Breast epithelium (tissue), 4 donors: Measurements from ENCODE around the gene CARHSP1. TPM values are rescaled to one million over a fixed set of nuclear protein-coding genes. Genes with fewer than 3 reads are reported as not detected.

ENCODE experiments used
- DNase-seq, 2 donors: peaks; one replicate each; pipeline ENCODE4 v3.0.0-alpha.2; 2019; ENCODE audit warnings: low spot score in 2 of 2
- H3K27ac ChIP-seq, 2 donors: fragments of 200-600 bp; sonication (generic) in 1 of 2; one replicate each; pipeline ENCODE4 v1.5.1; 2016 to 2019; ENCODE audit warnings: mild to moderate bottlenecking in 1 of 2
- H3K27me3 ChIP-seq, 2 donors: fragments of 200-600 bp; sonication (generic) in 1 of 2; one replicate each; pipeline versions ENCODE4 v1.5.1 to v1.6.0; 2017 to 2019; ENCODE audit warnings: control low read depth in 1 of 2, mild to moderate bottlenecking in 1 of 2
- H3K36me3 ChIP-seq: fragments of 200-600 bp; one replicate; pipeline ENCODE4 v1.5.1; 2019
- H3K4me1 ChIP-seq, 2 donors: fragments of 200-600 bp; sonication (generic); one replicate each; pipeline ENCODE4 v1.5.1; 2016 to 2019; ENCODE audit warnings: control low read depth in 1 of 2
- H3K4me3 ChIP-seq, 3 donors: fragments of 200-600 bp; sonication (generic); 1 replicate in 2 of 3; 2 replicates in 1 of 3; pipeline ENCODE4 v1.5.1; 2016 to 2019; ENCODE audit warnings: mild to moderate bottlenecking in 3 of 3, moderate library complexity in 2 of 3
- H3K9me3 ChIP-seq, 2 donors: fragments of 200-600 bp; sonication (generic) in 1 of 2; one replicate each; pipeline ENCODE4 v1.5.1; 2016 to 2019; ENCODE audit warnings: control low read depth in 1 of 2
- POLR2A ChIP-seq: fragments of 450-650 bp; IDR thresholded peaks from one replicate; pipeline ENCODE4 v1.6.1; 2016; ENCODE audit warnings: antibody characterized with exemption, mild to moderate bottlenecking, moderate library complexity
- POLR2AphosphoS5 ChIP-seq, 3 donors: sonication (generic); formaldehyde crosslinking; IDR thresholded peaks; one replicate each; pipeline ENCODE4 v1.6.1; 2017; ENCODE audit warnings: antibody characterized with exemption in 3 of 3
- intact Hi-C: fragments of 100-400 bp; cut with DNase I; formaldehyde crosslinking; loops from one replicate; pipeline ENCODE4 v1.15.1; 2023; ENCODE audit warnings: low total_unique reads
- total RNA-seq, 3 donors: library from RNA; depleted of rRNA; stranded (reverse); fragments of >200 nt; gene quantifications; one replicate each; pipeline ENCODE4 v1.1.0, GENCODE V29; 2016
- TF ChIP-seq, protein P1 (sequence below), 3 donors: fragments of 450-650 bp; IDR thresholded peaks; one replicate each; pipeline ENCODE4 v1.5.1; 2016 to 2017; ENCODE audit warnings: antibody characterized with exemption in 3 of 3, mild to moderate bottlenecking in 3 of 3, moderate library complexity in 3 of 3

The CARHSP1 gene
- total RNA-seq, 3 donors from 2014 or later: 58.6 to 126 (median 83.9) TPM

DNA sequence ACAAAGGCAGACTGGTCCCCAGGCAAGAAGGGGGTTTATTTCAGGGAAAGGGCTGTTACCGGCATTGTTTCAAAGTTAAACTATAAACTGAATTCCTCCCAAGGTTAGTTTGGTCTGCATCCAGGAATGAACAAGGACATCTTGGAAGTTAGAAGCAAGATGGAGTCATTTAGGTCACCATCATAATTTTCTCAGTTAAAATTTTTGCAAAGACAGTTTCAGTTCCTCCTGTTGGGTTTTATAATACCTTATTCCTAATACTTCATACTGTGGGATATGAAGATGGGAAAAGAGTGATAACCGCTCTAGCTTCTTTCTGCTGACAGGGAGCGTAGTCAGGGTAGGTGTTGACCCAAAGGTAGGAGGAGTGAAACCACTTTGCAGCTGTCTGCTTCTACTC, 46.4 kb downstream of the CARHSP1 start:
- Histone ChIP-seq H3K4me3 (no peak overlapping the region), H3K27me3 (no peaks in the 10 kb centered on the region), H3K4me1 (no peaks in the 10 kb centered on the region), H3K27ac (no peak overlapping the region), H3K9me3 (no peaks in the 10 kb centered on the region), H3K36me3 (no peaks in the 10 kb centered on the region)
- TF ChIP-seq POLR2AphosphoS5 (IDR thresholded peaks at IDR 0.05): no peak
- intact Hi-C loops: no loop called here
- DNase-seq: no peak

DNA sequence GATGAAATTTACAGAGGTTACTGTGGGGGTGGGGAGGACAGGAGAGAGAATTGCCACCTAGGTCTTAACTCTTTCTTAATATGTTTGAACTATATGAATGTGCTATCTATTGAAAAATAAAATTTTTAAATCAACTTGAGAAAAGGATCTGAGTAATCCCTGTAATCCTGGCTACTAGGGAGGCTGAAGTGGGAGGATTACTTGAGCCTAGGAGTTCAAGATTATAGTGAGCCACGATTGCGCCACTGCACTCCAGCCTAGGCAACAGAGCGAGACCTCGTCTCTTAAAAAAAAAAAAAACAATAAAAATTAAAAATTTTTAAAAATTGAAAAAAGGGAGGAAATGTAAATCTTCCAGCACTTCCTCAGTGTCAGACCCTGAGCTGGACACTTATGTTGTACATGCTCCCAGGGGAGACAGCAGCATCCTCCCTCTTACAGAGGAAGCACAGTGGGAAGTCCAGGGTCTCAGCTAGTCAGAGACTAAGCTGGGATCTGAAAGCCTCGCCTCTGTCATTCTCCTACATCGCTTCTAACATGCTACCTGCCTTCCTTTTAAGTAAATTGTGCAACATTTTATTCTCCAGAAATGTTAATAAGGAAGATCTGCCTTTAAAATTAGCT, 49.3 kb downstream of the CARHSP1 start:
- Histone ChIP-seq H3K36me3 (no peaks in the 10 kb centered on the region), H3K27me3 (no peaks in the 10 kb centered on the region)
- intact Hi-C loops: no loop called here

DNA sequence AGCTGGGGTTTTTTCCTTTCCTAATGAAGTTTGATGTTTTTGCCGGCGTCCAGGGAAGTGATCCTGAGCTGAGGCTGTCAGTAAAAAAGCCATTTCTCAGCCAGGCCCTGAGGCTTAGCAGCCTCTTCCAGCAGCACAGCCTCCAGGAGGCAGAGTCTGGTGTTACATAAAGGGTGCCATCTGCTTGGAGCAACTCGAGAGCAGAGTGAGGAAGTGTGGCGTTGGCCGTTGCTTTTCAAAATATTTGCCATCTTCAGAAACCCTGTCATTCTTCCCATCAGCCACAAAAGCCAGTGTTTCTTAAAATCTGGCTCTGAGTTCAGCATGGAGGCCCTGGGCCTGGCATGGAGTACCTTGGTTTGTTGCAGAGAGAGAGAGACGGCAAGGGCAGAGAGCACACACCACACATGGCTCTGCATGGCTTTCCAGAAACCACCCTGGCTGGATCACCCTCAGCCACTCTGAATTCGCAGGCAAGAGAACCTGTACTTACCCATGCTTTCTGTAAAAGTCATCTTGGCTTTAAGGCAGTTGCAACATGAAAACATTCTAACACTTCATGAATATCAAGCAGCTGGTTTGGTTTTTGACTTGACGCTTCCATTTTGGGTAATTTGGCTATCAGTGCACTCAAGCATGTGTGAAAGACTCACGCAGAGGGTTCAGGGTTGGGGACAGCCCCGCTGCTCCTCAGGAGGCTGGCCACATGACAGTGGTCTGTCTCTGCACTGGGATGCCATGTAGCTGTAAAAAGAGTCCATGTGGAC, 50.1 kb downstream of the CARHSP1 start:
- Histone ChIP-seq H3K27ac (no peak overlapping the region), H3K4me1 (no peaks in the 10 kb centered on the region), H3K36me3 (no peaks in the 10 kb centered on the region), H3K4me3 (no peak overlapping the region), H3K9me3 (no peaks in the 10 kb centered on the region), H3K27me3 (no peaks in the 10 kb centered on the region)
- DNase-seq: no peak
- TF ChIP-seq, protein P1, sequence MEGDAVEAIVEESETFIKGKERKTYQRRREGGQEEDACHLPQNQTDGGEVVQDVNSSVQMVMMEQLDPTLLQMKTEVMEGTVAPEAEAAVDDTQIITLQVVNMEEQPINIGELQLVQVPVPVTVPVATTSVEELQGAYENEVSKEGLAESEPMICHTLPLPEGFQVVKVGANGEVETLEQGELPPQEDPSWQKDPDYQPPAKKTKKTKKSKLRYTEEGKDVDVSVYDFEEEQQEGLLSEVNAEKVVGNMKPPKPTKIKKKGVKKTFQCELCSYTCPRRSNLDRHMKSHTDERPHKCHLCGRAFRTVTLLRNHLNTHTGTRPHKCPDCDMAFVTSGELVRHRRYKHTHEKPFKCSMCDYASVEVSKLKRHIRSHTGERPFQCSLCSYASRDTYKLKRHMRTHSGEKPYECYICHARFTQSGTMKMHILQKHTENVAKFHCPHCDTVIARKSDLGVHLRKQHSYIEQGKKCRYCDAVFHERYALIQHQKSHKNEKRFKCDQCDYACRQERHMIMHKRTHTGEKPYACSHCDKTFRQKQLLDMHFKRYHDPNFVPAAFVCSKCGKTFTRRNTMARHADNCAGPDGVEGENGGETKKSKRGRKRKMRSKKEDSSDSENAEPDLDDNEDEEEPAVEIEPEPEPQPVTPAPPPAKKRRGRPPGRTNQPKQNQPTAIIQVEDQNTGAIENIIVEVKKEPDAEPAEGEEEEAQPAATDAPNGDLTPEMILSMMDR (IDR thresholded peaks at IDR 0.05): no peak
- no peak for TF ChIP-seq POLR2AphosphoS5 (IDR thresholded peaks at IDR 0.05)
- TF ChIP-seq POLR2A: no peak
- intact Hi-C loops: no loop called here

More for the DNA sequence above, 49.3 kb downstream of the CARHSP1 start:
- no peaks in the 10 kb centered on the region for H3K9me3 ChIP-seq
- TF ChIP-seq, protein P1 (IDR thresholded peaks at IDR 0.05): no peak
- no peak for TF ChIP-seq POLR2AphosphoS5 (IDR thresholded peaks at IDR 0.05)
- no peak for TF ChIP-seq POLR2A
- no peaks in the 10 kb centered on the region for H3K4me1 ChIP-seq
- H3K4me3 ChIP-seq: no peak overlapping the region
- DNase-seq: no peak
- no peak overlapping the region for H3K27ac ChIP-seq

DNA sequence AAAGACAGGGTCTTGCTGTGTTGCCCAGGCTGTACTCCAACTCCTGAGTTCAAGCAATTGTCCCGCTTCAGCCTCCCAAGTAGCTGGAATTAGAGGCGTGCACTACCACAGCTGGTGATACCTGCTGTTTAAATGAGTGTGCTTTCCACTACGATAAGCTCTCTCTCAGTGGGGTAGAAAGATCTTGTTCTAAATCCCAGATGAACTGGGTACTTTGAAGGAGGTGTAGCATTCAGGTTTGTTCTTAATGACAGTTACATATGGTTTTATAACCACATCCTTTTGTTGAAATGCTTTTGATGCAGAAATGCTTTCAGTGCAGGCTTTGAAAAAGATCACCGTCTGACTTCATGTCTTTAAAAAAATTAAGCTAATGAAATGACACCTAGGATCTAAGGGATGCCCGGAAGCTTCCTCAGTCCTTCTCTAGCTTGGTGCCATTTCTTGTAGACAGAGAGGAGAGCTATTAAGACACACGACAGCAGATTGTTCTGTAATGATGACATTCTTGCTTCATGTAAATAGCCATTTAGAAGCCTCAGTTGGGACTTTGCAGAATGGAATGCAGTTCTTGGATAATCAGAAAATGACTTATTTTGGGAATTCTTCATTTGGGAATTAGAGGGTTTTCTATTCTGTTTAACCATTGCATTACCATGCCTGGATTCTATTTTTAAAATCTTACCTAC, 51.7 kb downstream of the CARHSP1 start:
- Histone ChIP-seq H3K27me3 (no peaks in the 10 kb centered on the region), H3K9me3 (no peaks in the 10 kb centered on the region), H3K4me3 (no peak overlapping the region), H3K27ac (no peak overlapping the region), H3K4me1 (no peaks in the 10 kb centered on the region), H3K36me3 (peaks cover 10% of the 10 kb centered on the region)
- intact Hi-C loops: no loop called here
- DNase-seq: no peak
- TF ChIP-seq, protein P1 (IDR thresholded peaks at IDR 0.05): no peak
- TF ChIP-seq POLR2AphosphoS5 (IDR thresholded peaks at IDR 0.05) (no peak), POLR2A (no peak)

DNA sequence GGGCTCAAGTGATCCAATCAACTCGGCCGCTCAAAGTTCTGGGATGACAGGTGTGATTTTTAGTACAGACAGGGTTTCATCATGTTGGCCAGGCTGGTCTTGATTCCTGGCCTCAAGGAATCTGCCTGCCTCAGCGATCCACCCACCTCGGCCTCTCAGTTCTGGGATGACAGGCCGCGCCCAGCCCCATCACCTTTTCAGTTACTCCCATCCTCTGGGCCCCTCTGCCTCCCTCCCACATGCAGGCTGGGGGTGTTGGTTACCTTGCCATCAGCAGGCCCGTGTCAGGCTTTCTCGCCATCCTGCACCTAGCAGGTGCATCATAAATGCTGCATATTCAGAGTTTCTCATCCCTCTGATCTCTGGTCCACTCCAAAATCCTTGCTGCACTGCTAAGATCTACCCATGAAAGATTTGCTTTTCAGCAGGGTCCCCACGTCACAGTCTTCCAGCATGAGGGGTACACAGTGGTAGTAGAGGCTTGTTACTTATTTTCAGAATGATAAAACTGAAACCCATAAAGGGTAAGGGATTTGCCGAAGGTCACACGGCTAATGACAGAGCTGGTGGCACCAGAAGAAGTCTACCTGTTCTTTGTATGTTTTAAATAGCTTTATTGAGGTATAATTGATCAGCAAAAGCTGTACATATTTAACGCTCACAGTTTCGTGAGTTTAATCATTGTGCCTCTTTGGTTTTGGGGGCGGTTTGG, 54.6 kb downstream of the CARHSP1 start:
- no peaks in the 10 kb centered on the region for H3K27me3 ChIP-seq
- TF ChIP-seq POLR2AphosphoS5 (IDR thresholded peaks at IDR 0.05) (no peak), POLR2A (no peak)
- TF ChIP-seq, protein P1 (IDR thresholded peaks at IDR 0.05): no peak
- H3K27ac ChIP-seq: no peak overlapping the region
- intact Hi-C loops: no loop called here
- no peak for DNase-seq
- H3K36me3 ChIP-seq: peaks cover 10% of the 10 kb centered on the region
- H3K4me3 ChIP-seq: no peak overlapping the region
- no peaks in the 10 kb centered on the region for H3K4me1 ChIP-seq
- H3K9me3 ChIP-seq: no peaks in the 10 kb centered on the region
